ENCODE results near the gene B4GALNT4. TPM values are rescaled to one million over a fixed set of nuclear protein-coding genes. Genes with fewer than 3 reads are reported as not detected.
A peak's percentile ranks its signal among the peaks of the same experiment; 100 is the strongest.

B4GALNT4 gene
- total and polyA plus RNA-seq, 2 of the 13 experiments (the other 11 are each of a cell fraction or from before 2014, with no cell fraction given) = 30.5 to 50.1 TPM

DNA sequence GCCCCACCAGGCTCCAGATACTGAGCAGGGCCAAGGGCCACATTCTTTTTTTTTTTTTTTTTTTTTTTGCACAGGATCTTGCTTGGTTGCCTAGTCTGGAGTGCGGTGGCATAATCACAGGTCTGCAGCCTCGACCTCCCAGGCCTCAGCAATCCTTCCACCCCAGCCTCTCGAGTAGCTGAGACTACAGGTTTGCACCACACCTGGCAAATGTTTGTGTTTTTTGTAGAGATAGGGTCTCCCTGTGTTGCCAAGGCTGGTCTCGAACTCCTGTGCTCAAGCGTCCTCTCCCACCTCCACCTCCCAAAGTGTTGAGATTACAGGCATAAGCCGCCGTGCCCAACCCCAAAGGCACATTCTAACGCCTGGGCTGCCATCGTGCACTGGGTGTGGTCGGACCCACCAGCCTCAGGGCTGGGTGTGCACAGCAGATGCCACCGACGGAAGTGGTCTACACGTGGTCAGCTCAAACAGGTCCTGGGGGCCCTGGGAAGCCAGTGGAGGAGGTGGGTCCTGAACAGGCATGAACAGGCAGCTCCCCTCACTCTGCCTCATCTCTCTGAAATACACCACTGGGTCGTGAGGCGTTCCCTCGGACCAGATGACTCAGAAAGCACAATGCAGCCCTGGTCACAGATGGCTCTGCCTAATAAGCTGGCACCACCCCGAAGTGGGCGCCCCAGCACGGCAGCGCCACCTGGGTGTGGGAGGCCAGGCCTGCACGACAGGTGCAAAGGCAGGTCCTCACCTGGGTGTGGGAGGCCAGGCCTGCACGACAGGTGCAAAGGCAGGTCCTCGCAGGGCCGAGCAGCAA, 5.1 kb upstream of the B4GALNT4 start (continued):
- TF ChIP-seq, protein P1, sequence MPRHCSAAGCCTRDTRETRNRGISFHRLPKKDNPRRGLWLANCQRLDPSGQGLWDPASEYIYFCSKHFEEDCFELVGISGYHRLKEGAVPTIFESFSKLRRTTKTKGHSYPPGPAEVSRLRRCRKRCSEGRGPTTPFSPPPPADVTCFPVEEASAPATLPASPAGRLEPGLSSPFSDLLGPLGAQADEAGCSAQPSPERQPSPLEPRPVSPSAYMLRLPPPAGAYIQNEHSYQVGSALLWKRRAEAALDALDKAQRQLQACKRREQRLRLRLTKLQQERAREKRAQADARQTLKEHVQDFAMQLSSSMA (CRISPR knock-in tag; IDR thresholded peaks at IDR 0.05) = no peak
- TF ChIP-seq, protein P2, sequence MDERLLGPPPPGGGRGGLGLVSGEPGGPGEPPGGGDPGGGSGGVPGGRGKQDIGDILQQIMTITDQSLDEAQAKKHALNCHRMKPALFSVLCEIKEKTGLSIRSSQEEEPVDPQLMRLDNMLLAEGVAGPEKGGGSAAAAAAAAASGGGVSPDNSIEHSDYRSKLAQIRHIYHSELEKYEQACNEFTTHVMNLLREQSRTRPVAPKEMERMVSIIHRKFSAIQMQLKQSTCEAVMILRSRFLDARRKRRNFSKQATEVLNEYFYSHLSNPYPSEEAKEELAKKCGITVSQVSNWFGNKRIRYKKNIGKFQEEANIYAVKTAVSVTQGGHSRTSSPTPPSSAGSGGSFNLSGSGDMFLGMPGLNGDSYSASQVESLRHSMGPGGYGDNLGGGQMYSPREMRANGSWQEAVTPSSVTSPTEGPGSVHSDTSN (CRISPR knock-in tag; IDR thresholded peaks at IDR 0.05) = no peak
- TF ChIP-seq MIER3 (CRISPR knock-in tag; IDR thresholded peaks at IDR 0.05; ENCODE audit: borderline replicate concordance) = 0 out of 2 replicates have a peak, but pooled peaks have one; percentile 28
- TF ChIP-seq KDM5B (CRISPR knock-in tag; IDR thresholded peaks at IDR 0.05; ENCODE audit: borderline replicate concordance) = 0 out of 2 replicates have a peak, but pooled peaks have one; percentile 45
- TF ChIP-seq ZSCAN9 (CRISPR knock-in tag; IDR thresholded peaks at IDR 0.05; ENCODE audit: borderline replicate concordance) = no peak
- TF ChIP-seq, protein P3, sequence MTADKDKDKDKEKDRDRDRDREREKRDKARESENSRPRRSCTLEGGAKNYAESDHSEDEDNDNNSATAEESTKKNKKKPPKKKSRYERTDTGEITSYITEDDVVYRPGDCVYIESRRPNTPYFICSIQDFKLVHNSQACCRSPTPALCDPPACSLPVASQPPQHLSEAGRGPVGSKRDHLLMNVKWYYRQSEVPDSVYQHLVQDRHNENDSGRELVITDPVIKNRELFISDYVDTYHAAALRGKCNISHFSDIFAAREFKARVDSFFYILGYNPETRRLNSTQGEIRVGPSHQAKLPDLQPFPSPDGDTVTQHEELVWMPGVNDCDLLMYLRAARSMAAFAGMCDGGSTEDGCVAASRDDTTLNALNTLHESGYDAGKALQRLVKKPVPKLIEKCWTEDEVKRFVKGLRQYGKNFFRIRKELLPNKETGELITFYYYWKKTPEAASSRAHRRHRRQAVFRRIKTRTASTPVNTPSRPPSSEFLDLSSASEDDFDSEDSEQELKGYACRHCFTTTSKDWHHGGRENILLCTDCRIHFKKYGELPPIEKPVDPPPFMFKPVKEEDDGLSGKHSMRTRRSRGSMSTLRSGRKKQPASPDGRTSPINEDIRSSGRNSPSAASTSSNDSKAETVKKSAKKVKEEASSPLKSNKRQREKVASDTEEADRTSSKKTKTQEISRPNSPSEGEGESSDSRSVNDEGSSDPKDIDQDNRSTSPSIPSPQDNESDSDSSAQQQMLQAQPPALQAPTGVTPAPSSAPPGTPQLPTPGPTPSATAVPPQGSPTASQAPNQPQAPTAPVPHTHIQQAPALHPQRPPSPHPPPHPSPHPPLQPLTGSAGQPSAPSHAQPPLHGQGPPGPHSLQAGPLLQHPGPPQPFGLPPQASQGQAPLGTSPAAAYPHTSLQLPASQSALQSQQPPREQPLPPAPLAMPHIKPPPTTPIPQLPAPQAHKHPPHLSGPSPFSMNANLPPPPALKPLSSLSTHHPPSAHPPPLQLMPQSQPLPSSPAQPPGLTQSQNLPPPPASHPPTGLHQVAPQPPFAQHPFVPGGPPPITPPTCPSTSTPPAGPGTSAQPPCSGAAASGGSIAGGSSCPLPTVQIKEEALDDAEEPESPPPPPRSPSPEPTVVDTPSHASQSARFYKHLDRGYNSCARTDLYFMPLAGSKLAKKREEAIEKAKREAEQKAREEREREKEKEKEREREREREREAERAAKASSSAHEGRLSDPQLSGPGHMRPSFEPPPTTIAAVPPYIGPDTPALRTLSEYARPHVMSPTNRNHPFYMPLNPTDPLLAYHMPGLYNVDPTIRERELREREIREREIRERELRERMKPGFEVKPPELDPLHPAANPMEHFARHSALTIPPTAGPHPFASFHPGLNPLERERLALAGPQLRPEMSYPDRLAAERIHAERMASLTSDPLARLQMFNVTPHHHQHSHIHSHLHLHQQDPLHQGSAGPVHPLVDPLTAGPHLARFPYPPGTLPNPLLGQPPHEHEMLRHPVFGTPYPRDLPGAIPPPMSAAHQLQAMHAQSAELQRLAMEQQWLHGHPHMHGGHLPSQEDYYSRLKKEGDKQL (CRISPR knock-in tag; IDR thresholded peaks at IDR 0.05; ENCODE audit: low read depth) = no peak
- TF ChIP-seq, protein P4, sequence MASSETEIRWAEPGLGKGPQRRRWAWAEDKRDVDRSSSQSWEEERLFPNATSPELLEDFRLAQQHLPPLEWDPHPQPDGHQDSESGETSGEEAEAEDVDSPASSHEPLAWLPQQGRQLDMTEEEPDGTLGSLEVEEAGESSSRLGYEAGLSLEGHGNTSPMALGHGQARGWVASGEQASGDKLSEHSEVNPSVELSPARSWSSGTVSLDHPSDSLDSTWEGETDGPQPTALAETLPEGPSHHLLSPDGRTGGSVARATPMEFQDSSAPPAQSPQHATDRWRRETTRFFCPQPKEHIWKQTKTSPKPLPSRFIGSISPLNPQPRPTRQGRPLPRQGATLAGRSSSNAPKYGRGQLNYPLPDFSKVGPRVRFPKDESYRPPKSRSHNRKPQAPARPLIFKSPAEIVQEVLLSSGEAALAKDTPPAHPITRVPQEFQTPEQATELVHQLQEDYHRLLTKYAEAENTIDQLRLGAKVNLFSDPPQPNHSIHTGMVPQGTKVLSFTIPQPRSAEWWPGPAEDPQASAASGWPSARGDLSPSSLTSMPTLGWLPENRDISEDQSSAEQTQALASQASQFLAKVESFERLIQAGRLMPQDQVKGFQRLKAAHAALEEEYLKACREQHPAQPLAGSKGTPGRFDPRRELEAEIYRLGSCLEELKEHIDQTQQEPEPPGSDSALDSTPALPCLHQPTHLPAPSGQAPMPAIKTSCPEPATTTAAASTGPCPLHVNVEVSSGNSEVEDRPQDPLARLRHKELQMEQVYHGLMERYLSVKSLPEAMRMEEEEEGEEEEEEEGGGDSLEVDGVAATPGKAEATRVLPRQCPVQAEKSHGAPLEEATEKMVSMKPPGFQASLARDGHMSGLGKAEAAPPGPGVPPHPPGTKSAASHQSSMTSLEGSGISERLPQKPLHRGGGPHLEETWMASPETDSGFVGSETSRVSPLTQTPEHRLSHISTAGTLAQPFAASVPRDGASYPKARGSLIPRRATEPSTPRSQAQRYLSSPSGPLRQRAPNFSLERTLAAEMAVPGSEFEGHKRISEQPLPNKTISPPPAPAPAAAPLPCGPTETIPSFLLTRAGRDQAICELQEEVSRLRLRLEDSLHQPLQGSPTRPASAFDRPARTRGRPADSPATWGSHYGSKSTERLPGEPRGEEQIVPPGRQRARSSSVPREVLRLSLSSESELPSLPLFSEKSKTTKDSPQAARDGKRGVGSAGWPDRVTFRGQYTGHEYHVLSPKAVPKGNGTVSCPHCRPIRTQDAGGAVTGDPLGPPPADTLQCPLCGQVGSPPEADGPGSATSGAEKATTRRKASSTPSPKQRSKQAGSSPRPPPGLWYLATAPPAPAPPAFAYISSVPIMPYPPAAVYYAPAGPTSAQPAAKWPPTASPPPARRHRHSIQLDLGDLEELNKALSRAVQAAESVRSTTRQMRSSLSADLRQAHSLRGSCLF (CRISPR knock-in tag; IDR thresholded peaks at IDR 0.05; ENCODE audit: borderline replicate concordance) = no peak
- no peak for TF ChIP-seq ZNF75D (CRISPR knock-in tag; IDR thresholded peaks at IDR 0.05; ENCODE audit: borderline replicate concordance)
- no peak for TF ChIP-seq MIER2 (CRISPR knock-in tag; IDR thresholded peaks at IDR 0.05)
- TF ChIP-seq FOXJ3 (CRISPR knock-in tag; IDR thresholded peaks at IDR 0.05; ENCODE audit: borderline replicate concordance) = no peak
- TF ChIP-seq, protein P5, sequence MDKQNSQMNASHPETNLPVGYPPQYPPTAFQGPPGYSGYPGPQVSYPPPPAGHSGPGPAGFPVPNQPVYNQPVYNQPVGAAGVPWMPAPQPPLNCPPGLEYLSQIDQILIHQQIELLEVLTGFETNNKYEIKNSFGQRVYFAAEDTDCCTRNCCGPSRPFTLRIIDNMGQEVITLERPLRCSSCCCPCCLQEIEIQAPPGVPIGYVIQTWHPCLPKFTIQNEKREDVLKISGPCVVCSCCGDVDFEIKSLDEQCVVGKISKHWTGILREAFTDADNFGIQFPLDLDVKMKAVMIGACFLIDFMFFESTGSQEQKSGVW (CRISPR knock-in tag; IDR thresholded peaks at IDR 0.05; ENCODE audit: borderline replicate concordance) = no peak
- no peak for TF ChIP-seq KLF12 (CRISPR knock-in tag; IDR thresholded peaks at IDR 0.05; ENCODE audit: borderline replicate concordance)
- TF ChIP-seq NPAS2 (CRISPR knock-in tag; IDR thresholded peaks at IDR 0.05; ENCODE audit: borderline replicate concordance) = no peak
- no peak for TF ChIP-seq ZNF160 (CRISPR knock-in tag; IDR thresholded peaks at IDR 0.05)
- no peak for TF ChIP-seq ZNF225 (CRISPR knock-in tag; IDR thresholded peaks at IDR 0.05)
